ENCODE data around the gene NMNAT3.

NMNAT3 gene

DNA sequence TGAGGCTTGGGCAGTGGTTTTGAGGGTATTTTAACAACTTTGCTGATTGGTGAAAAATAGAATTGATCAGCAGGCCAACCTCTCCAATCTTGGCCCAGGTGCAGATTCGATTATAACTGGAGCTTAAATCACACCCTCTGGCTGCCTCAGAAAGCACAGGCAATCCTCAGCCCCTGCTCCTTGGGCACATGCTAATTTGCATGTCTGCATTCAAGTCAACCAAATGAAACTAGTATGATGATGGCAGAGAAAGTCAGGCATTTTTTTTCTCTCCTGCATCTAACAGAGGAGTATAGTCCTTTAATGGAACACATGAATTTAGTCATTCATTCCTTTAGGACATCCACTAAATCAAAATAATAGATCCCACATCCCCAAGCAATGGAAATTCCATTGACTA lies 16.8 kb upstream of the NMNAT3 start:
- no peak for ATAC-seq
- no peak for TF ChIP-seq ZC3H10 (CRISPR knock-in tag; IDR thresholded peaks at IDR 0.05)
- TF ChIP-seq ZFP30 (CRISPR knock-in tag; IDR thresholded peaks at IDR 0.05) = no peak
- no peak for TF ChIP-seq TCF4 (CRISPR knock-in tag; IDR thresholded peaks at IDR 0.05; ENCODE audit: borderline replicate concordance)
- no peak for TF ChIP-seq ISL1 (CRISPR knock-in tag; IDR thresholded peaks at IDR 0.05)
- TF ChIP-seq, protein P1, sequence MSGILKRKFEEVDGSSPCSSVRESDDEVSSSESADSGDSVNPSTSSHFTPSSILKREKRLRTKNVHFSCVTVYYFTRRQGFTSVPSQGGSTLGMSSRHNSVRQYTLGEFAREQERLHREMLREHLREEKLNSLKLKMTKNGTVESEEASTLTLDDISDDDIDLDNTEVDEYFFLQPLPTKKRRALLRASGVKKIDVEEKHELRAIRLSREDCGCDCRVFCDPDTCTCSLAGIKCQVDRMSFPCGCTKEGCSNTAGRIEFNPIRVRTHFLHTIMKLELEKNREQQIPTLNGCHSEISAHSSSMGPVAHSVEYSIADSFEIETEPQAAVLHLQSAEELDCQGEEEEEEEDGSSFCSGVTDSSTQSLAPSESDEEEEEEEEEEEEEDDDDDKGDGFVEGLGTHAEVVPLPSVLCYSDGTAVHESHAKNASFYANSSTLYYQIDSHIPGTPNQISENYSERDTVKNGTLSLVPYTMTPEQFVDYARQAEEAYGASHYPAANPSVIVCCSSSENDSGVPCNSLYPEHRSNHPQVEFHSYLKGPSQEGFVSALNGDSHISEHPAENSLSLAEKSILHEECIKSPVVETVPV (CRISPR knock-in tag; IDR thresholded peaks at IDR 0.05) = no peak
- TF ChIP-seq, protein P2, sequence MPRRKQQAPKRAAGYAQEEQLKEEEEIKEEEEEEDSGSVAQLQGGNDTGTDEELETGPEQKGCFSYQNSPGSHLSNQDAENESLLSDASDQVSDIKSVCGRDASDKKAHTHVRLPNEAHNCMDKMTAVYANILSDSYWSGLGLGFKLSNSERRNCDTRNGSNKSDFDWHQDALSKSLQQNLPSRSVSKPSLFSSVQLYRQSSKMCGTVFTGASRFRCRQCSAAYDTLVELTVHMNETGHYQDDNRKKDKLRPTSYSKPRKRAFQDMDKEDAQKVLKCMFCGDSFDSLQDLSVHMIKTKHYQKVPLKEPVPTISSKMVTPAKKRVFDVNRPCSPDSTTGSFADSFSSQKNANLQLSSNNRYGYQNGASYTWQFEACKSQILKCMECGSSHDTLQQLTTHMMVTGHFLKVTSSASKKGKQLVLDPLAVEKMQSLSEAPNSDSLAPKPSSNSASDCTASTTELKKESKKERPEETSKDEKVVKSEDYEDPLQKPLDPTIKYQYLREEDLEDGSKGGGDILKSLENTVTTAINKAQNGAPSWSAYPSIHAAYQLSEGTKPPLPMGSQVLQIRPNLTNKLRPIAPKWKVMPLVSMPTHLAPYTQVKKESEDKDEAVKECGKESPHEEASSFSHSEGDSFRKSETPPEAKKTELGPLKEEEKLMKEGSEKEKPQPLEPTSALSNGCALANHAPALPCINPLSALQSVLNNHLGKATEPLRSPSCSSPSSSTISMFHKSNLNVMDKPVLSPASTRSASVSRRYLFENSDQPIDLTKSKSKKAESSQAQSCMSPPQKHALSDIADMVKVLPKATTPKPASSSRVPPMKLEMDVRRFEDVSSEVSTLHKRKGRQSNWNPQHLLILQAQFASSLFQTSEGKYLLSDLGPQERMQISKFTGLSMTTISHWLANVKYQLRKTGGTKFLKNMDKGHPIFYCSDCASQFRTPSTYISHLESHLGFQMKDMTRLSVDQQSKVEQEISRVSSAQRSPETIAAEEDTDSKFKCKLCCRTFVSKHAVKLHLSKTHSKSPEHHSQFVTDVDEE (CRISPR knock-in tag; IDR thresholded peaks at IDR 0.05) = no peak
- no peak for TF ChIP-seq OSR1 (CRISPR knock-in tag; IDR thresholded peaks at IDR 0.05)
- TF ChIP-seq ZNF8 (CRISPR knock-in tag; IDR thresholded peaks at IDR 0.05) = no peak
- no peak for TF ChIP-seq CSDC2 (CRISPR knock-in tag; IDR thresholded peaks at IDR 0.05)
- no peak for TF ChIP-seq SNAI2 (CRISPR knock-in tag; IDR thresholded peaks at IDR 0.05)
- TF ChIP-seq ARNTL (CRISPR knock-in tag; IDR thresholded peaks at IDR 0.05; ENCODE audit: borderline replicate concordance, low read depth) = no peak
- TF ChIP-seq, protein P3, sequence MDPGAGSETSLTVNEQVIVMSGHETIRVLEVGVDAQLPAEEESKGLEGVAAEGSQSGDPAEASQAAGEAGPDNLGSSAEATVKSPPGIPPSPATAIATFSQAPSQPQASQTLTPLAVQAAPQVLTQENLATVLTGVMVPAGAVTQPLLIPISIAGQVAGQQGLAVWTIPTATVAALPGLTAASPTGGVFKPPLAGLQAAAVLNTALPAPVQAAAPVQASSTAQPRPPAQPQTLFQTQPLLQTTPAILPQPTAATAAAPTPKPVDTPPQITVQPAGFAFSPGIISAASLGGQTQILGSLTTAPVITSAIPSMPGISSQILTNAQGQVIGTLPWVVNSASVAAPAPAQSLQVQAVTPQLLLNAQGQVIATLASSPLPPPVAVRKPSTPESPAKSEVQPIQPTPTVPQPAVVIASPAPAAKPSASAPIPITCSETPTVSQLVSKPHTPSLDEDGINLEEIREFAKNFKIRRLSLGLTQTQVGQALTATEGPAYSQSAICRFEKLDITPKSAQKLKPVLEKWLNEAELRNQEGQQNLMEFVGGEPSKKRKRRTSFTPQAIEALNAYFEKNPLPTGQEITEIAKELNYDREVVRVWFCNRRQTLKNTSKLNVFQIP (CRISPR knock-in tag; IDR thresholded peaks at IDR 0.05; ENCODE audit: borderline replicate concordance, low read depth) = no peak

DNA sequence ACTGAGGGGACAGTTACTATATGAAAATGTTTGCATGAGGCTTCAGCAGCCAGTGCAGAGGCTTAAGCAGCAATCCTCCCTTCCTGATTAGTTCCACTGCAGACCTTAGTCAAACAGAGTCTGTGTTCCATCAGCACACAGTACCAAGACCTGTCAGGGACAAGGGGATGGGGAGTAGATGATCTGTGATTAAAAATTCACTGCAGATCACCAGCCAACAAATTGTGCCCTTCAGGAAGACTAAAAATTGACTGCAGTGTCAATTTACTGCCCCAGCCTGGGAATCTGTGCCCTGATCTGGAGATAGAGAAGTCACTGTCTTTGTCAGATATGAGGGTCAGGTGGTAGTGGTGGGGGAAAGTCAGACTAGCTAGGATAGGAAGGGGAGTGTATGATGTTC lies 13.8 kb upstream of the NMNAT3 start:
- no peak for TF ChIP-seq ESRRG (CRISPR knock-in tag; IDR thresholded peaks at IDR 0.05)
- no peak for TF ChIP-seq ISL1 (CRISPR knock-in tag; IDR thresholded peaks at IDR 0.05)
- TF ChIP-seq, protein P4, sequence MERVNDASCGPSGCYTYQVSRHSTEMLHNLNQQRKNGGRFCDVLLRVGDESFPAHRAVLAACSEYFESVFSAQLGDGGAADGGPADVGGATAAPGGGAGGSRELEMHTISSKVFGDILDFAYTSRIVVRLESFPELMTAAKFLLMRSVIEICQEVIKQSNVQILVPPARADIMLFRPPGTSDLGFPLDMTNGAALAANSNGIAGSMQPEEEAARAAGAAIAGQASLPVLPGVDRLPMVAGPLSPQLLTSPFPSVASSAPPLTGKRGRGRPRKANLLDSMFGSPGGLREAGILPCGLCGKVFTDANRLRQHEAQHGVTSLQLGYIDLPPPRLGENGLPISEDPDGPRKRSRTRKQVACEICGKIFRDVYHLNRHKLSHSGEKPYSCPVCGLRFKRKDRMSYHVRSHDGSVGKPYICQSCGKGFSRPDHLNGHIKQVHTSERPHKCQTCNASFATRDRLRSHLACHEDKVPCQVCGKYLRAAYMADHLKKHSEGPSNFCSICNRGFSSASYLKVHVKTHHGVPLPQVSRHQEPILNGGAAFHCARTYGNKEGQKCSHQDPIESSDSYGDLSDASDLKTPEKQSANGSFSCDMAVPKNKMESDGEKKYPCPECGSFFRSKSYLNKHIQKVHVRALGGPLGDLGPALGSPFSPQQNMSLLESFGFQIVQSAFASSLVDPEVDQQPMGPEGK (CRISPR knock-in tag; IDR thresholded peaks at IDR 0.05; ENCODE audit: borderline replicate concordance) = no peak
- TF ChIP-seq ZNF565 (CRISPR knock-in tag; conservative IDR thresholded peaks at IDR 0.05; ENCODE audit: low read depth) = no peak
- TF ChIP-seq ZC3H10 (CRISPR knock-in tag; IDR thresholded peaks at IDR 0.05) = no peak
- no peak; the same call in 2 of the 3 replicates for ATAC-seq

DNA sequence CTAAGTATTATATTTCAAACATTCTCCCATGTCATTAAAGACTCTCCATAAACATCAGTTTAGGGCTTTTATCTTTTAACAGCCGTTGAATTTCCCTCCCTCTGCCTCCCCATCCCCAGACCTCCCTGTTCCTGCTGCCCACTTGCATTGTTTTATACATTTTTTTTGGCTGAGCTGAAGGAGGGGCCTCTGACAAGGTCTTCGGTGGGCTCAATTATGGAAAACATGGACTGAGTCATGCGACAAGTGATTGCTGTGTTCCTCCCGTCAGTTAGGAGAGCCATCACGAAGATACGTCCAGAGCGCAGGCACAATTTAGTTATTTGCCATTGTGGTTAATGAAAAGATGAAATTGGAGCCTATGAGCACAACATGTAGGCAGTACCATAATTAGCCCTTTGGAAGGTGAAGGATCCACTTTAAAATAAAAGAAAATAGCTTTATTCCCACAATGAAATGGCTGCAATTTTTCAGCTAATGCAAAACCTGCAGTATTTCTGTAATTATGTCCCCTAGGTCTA lies 12.0 kb upstream of the NMNAT3 start:
- ATAC-seq = no peak
- TF ChIP-seq ARNTL (CRISPR knock-in tag; IDR thresholded peaks at IDR 0.05; ENCODE audit: borderline replicate concordance, low read depth) (no peak), ZC3H10 (CRISPR knock-in tag; IDR thresholded peaks at IDR 0.05) (no peak), BACH2 (CRISPR knock-in tag; IDR thresholded peaks at IDR 0.05; ENCODE audit: borderline replicate concordance) (no peak), ZFP30 (CRISPR knock-in tag; IDR thresholded peaks at IDR 0.05) (no peak), PPARA (CRISPR knock-in tag; IDR thresholded peaks at IDR 0.05; ENCODE audit: borderline replicate concordance) (no peak), TOX (CRISPR knock-in tag; IDR thresholded peaks at IDR 0.05; ENCODE audit: borderline replicate concordance) (no peak), SNAI2 (CRISPR knock-in tag; IDR thresholded peaks at IDR 0.05) (no peak), TCF4 (CRISPR knock-in tag; IDR thresholded peaks at IDR 0.05; ENCODE audit: borderline replicate concordance) (no peak), ZFP3 (CRISPR knock-in tag; IDR thresholded peaks at IDR 0.05) (no peak)
- TF ChIP-seq, protein P4 (CRISPR knock-in tag; IDR thresholded peaks at IDR 0.05; ENCODE audit: borderline replicate concordance) = no peak
- TF ChIP-seq, protein P5, sequence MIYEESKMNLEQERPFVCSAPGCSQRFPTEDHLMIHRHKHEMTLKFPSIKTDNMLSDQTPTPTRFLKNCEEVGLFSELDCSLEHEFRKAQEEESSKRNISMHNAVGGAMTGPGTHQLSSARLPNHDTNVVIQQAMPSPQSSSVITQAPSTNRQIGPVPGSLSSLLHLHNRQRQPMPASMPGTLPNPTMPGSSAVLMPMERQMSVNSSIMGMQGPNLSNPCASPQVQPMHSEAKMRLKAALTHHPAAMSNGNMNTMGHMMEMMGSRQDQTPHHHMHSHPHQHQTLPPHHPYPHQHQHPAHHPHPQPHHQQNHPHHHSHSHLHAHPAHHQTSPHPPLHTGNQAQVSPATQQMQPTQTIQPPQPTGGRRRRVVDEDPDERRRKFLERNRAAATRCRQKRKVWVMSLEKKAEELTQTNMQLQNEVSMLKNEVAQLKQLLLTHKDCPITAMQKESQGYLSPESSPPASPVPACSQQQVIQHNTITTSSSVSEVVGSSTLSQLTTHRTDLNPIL (CRISPR knock-in tag; IDR thresholded peaks at IDR 0.05; ENCODE audit: low read depth) = no peak
- TF ChIP-seq, protein P1 (CRISPR knock-in tag; IDR thresholded peaks at IDR 0.05) = no peak
- TF ChIP-seq, protein P3 (CRISPR knock-in tag; IDR thresholded peaks at IDR 0.05; ENCODE audit: borderline replicate concordance, low read depth) = no peak

Measured in SK-N-SH treated with all-trans-retinoic acid at 6 μM for 48 hours (cell line).